ENCODE results near the gene RIN2.

GRCh38 chr20:19793716-19794115 is 35.7 kb downstream of the RIN2 start:
- TF ChIP-seq CTCF (conservative IDR thresholded peaks at IDR 0.05; ENCODE audit: low read depth in 2 of 2) (no peak), JUNB (IDR thresholded peaks at IDR 0.05; ENCODE audit: unreplicated experiment) (no peak), NANOG (IDR thresholded peaks at IDR 0.05; ENCODE audit: borderline replicate concordance) (no peak), STAT1 (IDR thresholded peaks at IDR 0.05; ENCODE audit: unreplicated experiment) (no peak), EZH2phosphoT487 (IDR thresholded peaks at IDR 0.05; ENCODE audit: unreplicated experiment) (no peak), POLR2AphosphoS5 (IDR thresholded peaks at IDR 0.05; ENCODE audit: low read depth) (no peak), EZH2 (IDR thresholded peaks at IDR 0.05; ENCODE audit: low read depth, unreplicated experiment) (no peak), ZNF462 (CRISPR knock-in tag; IDR thresholded peaks at IDR 0.05) (no peak), REST (IDR thresholded peaks at IDR 0.05; ENCODE audit: unreplicated experiment) (no peak), CREB1 (CRISPR knock-in tag; IDR thresholded peaks at IDR 0.05; ENCODE audit: low read depth) (no peak), ETS1 (IDR thresholded peaks at IDR 0.05) (no peak), ZNF114 (CRISPR knock-in tag; IDR thresholded peaks at IDR 0.05) (no peak)

Data from GM23338 (cell line).